ENCODE measurements around the gene RPTOR.
"Not testable (repeated sequence)": the region's sequence is repeated elsewhere in the genome, so short reads cannot be mapped to it uniquely, and the experiment has no call there.

Gene RPTOR, protein sequence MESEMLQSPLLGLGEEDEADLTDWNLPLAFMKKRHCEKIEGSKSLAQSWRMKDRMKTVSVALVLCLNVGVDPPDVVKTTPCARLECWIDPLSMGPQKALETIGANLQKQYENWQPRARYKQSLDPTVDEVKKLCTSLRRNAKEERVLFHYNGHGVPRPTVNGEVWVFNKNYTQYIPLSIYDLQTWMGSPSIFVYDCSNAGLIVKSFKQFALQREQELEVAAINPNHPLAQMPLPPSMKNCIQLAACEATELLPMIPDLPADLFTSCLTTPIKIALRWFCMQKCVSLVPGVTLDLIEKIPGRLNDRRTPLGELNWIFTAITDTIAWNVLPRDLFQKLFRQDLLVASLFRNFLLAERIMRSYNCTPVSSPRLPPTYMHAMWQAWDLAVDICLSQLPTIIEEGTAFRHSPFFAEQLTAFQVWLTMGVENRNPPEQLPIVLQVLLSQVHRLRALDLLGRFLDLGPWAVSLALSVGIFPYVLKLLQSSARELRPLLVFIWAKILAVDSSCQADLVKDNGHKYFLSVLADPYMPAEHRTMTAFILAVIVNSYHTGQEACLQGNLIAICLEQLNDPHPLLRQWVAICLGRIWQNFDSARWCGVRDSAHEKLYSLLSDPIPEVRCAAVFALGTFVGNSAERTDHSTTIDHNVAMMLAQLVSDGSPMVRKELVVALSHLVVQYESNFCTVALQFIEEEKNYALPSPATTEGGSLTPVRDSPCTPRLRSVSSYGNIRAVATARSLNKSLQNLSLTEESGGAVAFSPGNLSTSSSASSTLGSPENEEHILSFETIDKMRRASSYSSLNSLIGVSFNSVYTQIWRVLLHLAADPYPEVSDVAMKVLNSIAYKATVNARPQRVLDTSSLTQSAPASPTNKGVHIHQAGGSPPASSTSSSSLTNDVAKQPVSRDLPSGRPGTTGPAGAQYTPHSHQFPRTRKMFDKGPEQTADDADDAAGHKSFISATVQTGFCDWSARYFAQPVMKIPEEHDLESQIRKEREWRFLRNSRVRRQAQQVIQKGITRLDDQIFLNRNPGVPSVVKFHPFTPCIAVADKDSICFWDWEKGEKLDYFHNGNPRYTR (N-terminal part only)

DNA sequence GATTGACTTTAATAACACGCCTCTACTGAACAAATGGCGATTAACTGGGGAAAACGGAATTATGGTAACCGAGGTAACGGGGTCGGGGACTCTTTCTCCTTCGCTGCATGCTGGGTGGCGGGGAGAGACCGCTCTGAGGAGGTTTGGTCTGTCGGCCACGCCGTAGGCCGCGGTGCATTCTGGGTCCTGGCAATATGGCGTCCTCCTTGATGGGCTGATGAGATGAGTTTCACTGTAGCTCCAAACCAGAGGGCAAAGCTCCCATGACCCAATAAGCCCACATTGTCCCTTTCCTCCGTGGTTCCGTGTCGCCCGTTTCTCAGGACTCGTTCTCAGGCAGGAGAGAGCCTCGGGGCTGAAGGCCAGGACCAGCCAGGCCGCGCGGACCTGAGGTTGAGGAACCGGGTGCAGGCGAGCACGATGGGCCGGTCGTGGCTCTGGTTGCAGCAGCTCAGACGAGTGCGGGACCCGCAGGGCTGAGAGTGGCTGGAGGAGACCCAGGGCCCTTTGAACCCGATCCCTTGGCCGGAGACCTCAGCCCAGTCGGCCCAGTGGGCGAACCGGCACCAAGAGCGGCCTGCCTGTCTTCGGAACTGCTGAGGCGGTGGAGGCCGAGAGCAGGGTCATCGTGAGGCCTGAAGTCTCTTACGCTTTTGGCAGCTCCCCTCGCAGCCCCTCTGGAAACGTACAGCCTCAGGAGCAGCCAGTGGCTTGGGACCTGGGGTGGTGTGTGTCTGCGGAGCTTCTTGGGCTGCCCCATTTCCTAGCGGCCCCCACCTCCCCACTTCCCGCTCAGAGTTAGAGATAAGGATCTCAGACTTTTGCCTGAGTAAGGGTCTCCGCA, at the start of gene RPTOR:
RPTOR (plus strand) TSS at position 184 of the 844 bp plus-strand sequence. CDS start 792 bp downstream, outside the sequence.
- DNase-seq (ENCODE audit: low read depth): peak; percentile 85

DNA sequence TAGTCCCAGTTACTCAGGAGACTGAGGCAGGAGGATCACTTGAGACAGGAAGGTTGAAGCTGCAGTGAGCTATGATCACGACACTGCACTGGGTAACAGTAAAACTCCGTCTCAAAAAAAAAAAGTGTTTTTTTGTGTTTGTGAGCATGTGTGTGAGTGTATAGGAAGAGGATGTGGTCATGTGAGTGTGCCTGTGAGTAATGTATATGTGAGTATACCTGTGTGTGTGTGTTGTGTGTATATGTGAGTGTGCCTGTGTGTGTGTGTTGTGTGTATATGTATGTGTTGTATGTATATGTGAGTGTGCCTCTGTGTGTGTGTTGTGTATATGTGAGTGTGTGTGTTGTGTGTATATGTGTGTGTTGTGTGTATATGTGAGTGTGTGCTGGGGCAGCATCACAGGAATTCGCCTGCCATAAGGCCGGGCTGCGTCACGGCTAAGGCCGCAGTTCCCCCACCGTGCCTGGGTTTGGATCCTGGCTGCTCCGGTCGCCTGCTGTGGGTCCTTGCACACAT, 46.9 kb upstream of the RPTOR start:
- DNase-seq (ENCODE audit: low read depth): no peak

DNA sequence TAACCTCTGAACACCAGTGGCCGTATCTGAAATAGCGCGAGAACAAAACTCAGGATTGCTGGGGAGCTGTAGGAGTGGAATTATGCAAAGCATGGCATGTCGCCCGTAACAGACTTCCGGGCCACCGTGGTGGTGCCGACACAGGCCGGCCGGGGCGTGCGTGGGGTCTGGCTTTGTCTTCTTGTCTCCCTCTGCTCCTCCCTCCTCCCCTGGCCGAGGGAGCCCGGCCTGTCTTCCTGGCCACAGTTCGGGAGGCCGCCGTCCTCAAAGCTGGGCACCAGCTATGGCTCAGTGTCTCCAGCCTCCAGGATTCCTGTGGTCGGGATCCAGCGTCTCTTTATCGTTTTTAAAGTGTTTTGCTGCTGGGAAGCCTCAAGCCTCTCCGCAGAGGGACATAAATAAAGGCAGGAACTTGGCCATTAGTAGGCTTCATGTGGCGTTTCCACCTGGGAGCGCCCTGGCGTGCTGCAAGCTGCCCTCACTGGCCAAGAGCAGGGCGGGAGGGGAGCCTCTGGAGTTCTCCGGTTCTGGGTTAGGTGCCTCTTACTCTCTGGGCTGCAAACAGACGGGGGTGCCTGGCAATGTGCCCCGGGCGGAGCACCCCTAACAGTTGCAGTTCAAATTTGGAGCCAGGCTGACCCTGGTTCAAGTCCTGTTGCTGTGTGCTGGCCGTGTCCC, 46.3 kb upstream of the RPTOR start:
- no peak for DNase-seq (ENCODE audit: low read depth)

GRCh38 chr17:80498920-80499410, 45.7 kb upstream of the RPTOR start:
- no peak for DNase-seq (ENCODE audit: low read depth)

DNA sequence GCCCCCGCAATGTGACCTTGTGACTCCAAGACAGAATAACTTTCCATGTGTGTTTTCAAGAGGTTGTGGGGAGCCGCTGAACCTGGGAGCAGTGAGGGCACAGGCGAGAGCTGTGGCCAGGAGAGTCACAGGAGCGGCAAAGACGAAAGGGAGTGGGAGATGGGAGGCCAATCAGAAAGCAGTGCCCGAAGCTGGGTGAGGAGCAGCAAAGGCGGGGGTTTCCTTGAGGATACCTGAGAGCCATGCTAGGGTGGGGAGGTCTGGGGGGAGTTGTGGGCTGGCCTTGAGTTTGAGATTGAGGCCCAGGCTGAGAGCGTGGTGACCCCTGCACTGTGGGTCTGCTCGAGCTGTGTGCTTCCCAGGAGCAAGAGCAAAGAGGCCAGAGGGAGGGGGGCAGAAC, 45.1 kb upstream of the RPTOR start:
- DNase-seq (ENCODE audit: low read depth): no peak

GRCh38 chr17:80499961-80500665, 44.5 kb upstream of the RPTOR start:
- DNase-seq (ENCODE audit: low read depth): no peak

- DNase-seq (ENCODE audit: low read depth): no peak
These were observed 42.7 kb upstream of the RPTOR start for GRCh38 chr17:80501741-80502577.

DNA sequence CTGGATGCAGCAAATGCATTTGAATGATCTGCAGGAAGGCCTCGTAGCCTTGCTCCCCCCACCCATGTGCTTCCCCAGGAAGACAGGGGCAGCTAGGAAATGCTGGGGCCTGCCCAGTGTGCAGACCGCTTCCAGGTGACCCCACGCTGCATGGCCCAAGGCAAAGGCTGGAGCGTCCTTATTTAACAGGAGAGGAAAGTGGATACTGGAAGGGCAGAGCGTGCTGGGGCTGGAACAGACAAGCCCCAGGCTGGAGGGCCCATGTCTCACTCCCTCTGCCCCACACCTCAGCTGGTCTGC, 42.1 kb upstream of the RPTOR start:
- DNase-seq (ENCODE audit: low read depth): no peak

DNA sequence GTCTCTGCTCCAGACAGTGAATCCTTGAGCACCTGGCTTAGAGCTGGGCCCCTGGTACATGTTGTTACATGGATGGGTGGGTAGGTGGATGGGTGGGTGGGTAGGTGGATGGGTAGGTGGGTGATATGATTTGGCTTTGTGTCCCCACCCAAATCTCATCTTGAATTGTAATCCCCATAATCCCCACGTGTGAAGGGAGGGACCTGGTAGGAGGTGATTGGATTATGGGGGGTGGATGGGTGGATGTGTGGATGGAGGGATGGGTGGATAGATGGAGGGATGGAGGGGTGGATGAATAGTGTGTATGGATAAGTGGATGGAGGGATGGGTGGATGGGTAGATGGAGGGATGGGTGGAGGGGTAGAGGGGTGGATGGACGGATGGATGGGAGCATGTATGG, 41.6 kb upstream of the RPTOR start:
- no peak for DNase-seq (ENCODE audit: low read depth)

DNA sequence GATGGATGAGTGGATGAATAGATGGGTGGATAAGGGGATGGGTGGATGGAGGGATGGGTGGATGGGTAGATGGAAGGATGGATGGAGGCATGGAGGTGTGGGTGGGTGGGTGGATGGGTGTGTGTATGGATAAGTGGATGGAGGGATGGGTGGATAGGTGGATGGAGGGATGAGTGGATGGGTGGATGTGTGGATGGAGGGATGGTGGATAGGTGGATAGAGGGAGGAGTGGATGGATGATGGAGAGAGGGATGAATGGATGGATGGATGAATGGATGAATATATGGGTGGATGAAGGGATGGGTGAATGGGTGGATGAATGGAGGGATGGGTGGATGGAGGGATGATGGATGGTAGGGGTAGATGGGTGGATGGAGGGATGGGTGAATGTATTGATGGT, 40.7 kb upstream of the RPTOR start:
- DNase-seq (ENCODE audit: low read depth): no peak

GRCh38 chr17:80504686-80505413, 39.8 kb upstream of the RPTOR start:
- DNase-seq (ENCODE audit: low read depth): peak; percentile 66

GRCh38 chr17:80507177-80507576, 37.5 kb upstream of the RPTOR start:
- DNase-seq (ENCODE audit: low read depth): not testable (repeated sequence)

- DNase-seq (ENCODE audit: low read depth): no peak
These were observed 36.7 kb upstream of the RPTOR start for GRCh38 chr17:80507965-80508364.

- no peak for DNase-seq (ENCODE audit: low read depth)
These were observed 35.3 kb upstream of the RPTOR start for GRCh38 chr17:80509311-80509710.

DNA sequence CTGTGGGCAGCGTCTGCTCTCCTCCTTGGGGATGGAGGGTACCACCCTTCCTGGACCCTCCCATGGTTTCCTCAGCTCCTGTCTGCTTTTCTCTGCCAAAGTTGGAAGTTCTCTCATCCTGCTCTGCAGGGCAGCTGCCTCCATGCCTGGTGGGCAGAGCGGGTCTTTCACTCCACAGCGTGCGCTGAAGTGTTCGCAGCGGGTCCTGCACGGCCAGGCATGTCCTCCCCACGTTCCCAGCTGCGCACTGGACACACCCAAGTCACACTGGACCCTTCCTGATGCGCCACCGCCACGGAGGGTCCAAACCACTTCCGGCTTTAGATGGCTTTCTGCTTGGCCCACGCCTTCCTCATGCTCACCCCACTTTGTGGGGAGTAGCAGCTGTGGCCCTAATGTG, 34.5 kb upstream of the RPTOR start:
- no peak for DNase-seq (ENCODE audit: low read depth)

DNA sequence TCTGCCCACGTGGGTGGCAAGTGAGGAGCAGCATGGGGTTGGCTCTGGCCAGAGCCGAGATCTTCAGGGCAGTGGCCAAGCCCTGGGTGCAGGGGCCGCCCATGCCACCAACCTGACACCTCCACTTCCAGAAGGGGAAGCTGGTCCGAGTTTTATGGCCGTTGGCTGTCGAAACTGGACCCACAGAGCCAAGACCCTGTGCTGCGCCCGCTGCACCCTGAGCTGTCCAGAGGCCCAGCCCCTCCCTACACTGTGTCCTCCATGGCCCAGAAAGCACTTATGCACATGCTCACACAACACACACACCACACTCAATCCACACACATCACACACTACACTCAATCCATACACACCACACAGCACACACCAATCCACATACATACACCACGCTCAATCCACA, 33.9 kb upstream of the RPTOR start:
- DNase-seq (ENCODE audit: low read depth): no peak

DNA sequence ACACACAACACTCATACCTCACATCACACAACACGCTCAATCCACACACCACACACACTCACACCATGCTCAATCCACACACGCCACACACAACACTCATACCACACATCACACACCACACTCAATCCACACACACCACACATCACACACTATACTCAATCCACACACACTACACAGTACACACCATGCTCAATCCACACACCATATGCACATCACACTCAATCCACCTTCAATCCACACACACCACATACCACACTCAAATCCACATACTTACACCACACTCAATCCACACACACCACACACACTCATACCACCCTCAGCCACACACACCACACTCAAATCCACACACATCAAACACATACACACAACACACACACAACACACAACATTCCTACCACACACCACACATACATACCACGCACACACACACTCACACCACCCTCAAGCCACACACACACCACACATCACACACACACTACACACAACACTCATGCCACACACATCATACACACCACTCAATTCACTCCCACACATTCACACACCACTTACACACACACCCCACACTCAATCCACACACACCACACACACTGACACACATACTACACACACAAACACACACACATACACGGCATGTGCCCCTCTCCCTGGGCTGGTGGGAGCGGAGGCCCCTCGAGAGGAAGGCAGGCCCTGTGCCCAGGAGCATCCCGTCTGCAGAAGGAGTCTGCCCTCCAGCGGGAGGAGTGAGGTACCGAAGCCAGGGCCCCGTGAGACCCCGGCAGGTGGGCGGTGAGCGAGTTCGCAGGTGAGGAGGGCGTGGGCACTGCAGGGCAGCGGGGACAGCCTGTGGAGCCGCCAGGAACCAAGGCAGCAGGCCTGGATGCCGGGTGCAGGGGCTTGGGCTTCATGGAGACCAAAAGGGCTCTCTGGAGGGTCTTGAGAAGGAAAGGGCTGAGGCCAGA, 33.1 kb upstream of the RPTOR start:
- no peak for DNase-seq (ENCODE audit: low read depth)

GRCh38 chr17:80512233-80512632, 32.4 kb upstream of the RPTOR start:
- peak; percentile 34 for DNase-seq (ENCODE audit: low read depth)
